Neutrophil (primary cell): ENCODE results near the gene SLC6A1.

Experiments used
- H3K27ac ChIP-seq: fragments of 200-600 bp; sonication (generic); 2 replicates; pipeline ENCODE4 v1.5.1; 2016; ENCODE audit warnings: mild to moderate bottlenecking, moderate library complexity
- H3K27me3 ChIP-seq: fragments of 200-600 bp; sonication (generic); 2 replicates; pipeline ENCODE4 v1.6.0; 2016; ENCODE audit warnings: mild to moderate bottlenecking
- H3K36me3 ChIP-seq: fragments of 200-600 bp; sonication (generic); 2 replicates; pipeline ENCODE4 v1.5.1; 2017
- H3K4me1 ChIP-seq, 2 experiments: fragments of 200-600 bp in 1 of 2; sonication (generic) in 1 of 2; 1 replicate in 1 of 2; 2 replicates in 1 of 2; pipeline versions ENCODE4 v1.5.1 to v1.6.1; 2013 to 2016; ENCODE audit warnings: low read depth in 1 of 2, low read length in 1 of 2, mild to moderate bottlenecking in 1 of 2, moderate library complexity in 1 of 2; ENCODE audit not compliant: control insufficient read depth in 1 of 2, insufficient read depth in 1 of 2
- H3K4me3 ChIP-seq, 2 experiments: fragments of 200-600 bp in 1 of 2; sonication (generic) in 1 of 2; 1 replicate in 1 of 2; 2 replicates in 1 of 2; pipeline ENCODE4 v1.5.1; 2013 to 2016; ENCODE audit warnings: low read depth in 1 of 2, low read length in 1 of 2, mild to moderate bottlenecking in 1 of 2, moderate library complexity in 1 of 2
- H3K9me3 ChIP-seq: fragments of 200-600 bp; sonication (generic); 2 replicates; pipeline ENCODE4 v1.5.1; 2016
- TF ChIP-seq, protein P1 (sequence below): fragments of 200-600 bp; sonication (generic); IDR thresholded peaks from 2 replicates; pipeline ENCODE4 v1.5.1; 2016; ENCODE audit warnings: antibody characterized with exemption

The SLC6A1 gene

GRCh38 chr3:11021611-11022011 lies 29.1 kb downstream of the SLC6A1 start:
- Histone ChIP-seq H3K9me3 (no peaks in the 10 kb centered on the region), H3K36me3 (no peaks in the 10 kb centered on the region), H3K4me1 (no peaks in the 10 kb centered on the region), H3K27me3 (peaks cover 54% of the 10 kb centered on the region), H3K4me3 (no peak overlapping the region), H3K27ac (no peak overlapping the region)
- TF ChIP-seq, protein P1, sequence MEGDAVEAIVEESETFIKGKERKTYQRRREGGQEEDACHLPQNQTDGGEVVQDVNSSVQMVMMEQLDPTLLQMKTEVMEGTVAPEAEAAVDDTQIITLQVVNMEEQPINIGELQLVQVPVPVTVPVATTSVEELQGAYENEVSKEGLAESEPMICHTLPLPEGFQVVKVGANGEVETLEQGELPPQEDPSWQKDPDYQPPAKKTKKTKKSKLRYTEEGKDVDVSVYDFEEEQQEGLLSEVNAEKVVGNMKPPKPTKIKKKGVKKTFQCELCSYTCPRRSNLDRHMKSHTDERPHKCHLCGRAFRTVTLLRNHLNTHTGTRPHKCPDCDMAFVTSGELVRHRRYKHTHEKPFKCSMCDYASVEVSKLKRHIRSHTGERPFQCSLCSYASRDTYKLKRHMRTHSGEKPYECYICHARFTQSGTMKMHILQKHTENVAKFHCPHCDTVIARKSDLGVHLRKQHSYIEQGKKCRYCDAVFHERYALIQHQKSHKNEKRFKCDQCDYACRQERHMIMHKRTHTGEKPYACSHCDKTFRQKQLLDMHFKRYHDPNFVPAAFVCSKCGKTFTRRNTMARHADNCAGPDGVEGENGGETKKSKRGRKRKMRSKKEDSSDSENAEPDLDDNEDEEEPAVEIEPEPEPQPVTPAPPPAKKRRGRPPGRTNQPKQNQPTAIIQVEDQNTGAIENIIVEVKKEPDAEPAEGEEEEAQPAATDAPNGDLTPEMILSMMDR: no peak

DNA sequence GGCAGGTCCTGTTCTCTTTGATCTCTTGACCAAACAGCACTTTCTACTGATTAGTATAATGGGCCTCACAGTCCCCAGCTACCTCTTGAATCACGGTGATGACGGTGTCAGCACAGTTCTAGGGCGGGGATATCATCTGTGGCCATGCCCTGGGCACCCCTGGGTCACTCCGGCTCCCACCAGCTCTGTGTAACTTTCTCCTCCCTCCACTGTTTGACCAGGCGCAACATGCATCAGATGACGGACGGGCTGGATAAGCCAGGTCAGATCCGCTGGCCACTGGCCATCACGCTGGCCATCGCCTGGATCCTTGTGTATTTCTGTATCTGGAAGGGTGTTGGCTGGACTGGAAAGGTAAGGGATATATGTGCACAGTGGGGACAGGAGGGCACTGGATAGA lies 29.6 kb downstream of the SLC6A1 start:
- no peaks in the 10 kb centered on the region for H3K36me3 ChIP-seq

GRCh38 chr3:11024181-11024580 lies 31.6 kb downstream of the SLC6A1 start:
- no peak overlapping the region for H3K27ac ChIP-seq
- no peaks in the 10 kb centered on the region for H3K9me3 ChIP-seq
- no peak overlapping the region for H3K4me3 ChIP-seq
- no peaks in the 10 kb centered on the region for H3K4me1 ChIP-seq
- H3K36me3 ChIP-seq: no peaks in the 10 kb centered on the region
- H3K27me3 ChIP-seq: peaks cover 54% of the 10 kb centered on the region
- TF ChIP-seq, protein P1: no peak

More for the DNA sequence above, 29.6 kb downstream of the SLC6A1 start:
- Histone ChIP-seq H3K27ac (no peak overlapping the region), H3K9me3 (no peaks in the 10 kb centered on the region), H3K27me3 (peaks cover 54% of the 10 kb centered on the region), H3K4me3 (no peak overlapping the region), H3K4me1 (no peaks in the 10 kb centered on the region)
- TF ChIP-seq, protein P1: no peak

DNA sequence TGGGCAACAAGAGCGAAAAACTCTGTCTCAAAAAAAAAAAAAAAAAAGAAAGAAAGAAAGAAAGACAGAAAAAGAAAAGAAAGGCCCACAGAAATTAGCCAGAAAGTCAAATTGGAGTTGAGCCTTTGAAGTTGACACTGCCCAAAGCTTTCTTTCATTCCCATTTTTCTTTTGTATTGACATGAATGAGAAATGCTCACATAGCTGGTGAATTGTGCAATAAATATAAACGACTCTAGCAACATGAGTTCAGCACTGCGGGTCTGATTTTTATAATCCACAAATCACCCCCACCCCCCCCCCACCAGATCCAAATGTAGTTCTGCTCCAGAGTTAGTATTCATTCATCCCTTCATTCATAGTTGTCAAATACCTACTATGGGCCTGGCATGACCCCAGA lies 37.4 kb downstream of the SLC6A1 start:
- Histone ChIP-seq H3K27ac (no peak overlapping the region), H3K27me3 (peaks cover 44% of the 10 kb centered on the region)
- TF ChIP-seq, protein P1: no peak

GRCh38 chr3:11033871-11034270 lies 41.3 kb downstream of the SLC6A1 start:
- Histone ChIP-seq H3K4me3 (no peak overlapping the region), H3K27ac (no peak overlapping the region), H3K36me3 (no peaks in the 10 kb centered on the region), H3K9me3 (no peaks in the 10 kb centered on the region), H3K27me3 (peaks cover 71% of the 10 kb centered on the region), H3K4me1 (no peaks in the 10 kb centered on the region)
- TF ChIP-seq, protein P1: no peak

More for the DNA sequence above, 37.4 kb downstream of the SLC6A1 start:
- Histone ChIP-seq H3K4me3 (no peak overlapping the region), H3K4me1 (no peaks in the 10 kb centered on the region), H3K36me3 (no peaks in the 10 kb centered on the region), H3K9me3 (no peaks in the 10 kb centered on the region)
